HepG2 (cell line): ENCODE results near the gene RASL12. TPM values are rescaled to one million over a fixed set of nuclear protein-coding genes. Genes with fewer than 3 reads are reported as not detected.

ENCODE experiments used
- DRAP1 ChIP-seq: IDR thresholded peaks from 2 replicates; pipeline ENCODE4 v1.6.1; 2016; ENCODE audit warnings: missing genetic modification reagents, missing compliant biosample characterization
- FLYWCH1 ChIP-seq: sonication (generic); formaldehyde crosslinking; IDR thresholded peaks from 2 replicates; pipeline ENCODE4 v1.8.1; 2023; ENCODE audit warnings: mild to moderate bottlenecking, missing genetic modification reagents
- KDM5A ChIP-seq: fragments of 200-600 bp; sonication (generic); IDR thresholded peaks from 2 replicates; pipeline ENCODE4 v1.7.0; 2018; ENCODE audit warnings: antibody characterized with exemption, mild to moderate bottlenecking, low read length, borderline replicate concordance
- KMT2A ChIP-seq: sonication (generic); formaldehyde crosslinking; IDR thresholded peaks from 2 replicates; pipeline ENCODE4 v1.4.0; 2020; ENCODE audit warnings: missing genetic modification reagents
- MEF2D ChIP-seq: sonication (generic); formaldehyde crosslinking; IDR thresholded peaks from 2 replicates; pipeline ENCODE4 v1.5.1; 2020; ENCODE audit warnings: mild to moderate bottlenecking, missing genetic modification reagents
- MYPOP ChIP-seq: sonication (generic); formaldehyde crosslinking; IDR thresholded peaks from 2 replicates; pipeline ENCODE4 v1.8.1; 2023; ENCODE audit warnings: mild to moderate bottlenecking, moderate library complexity, missing genetic modification reagents
- NCOA2 ChIP-seq: sonication (generic); formaldehyde crosslinking; IDR thresholded peaks from 2 replicates; pipeline ENCODE4 v1.8.0; 2022; ENCODE audit warnings: inconsistent platforms
- TBX2 ChIP-seq: sonication (generic); formaldehyde crosslinking; IDR thresholded peaks from 2 replicates; pipeline ENCODE4 v1.5.0; 2020; ENCODE audit warnings: missing genetic modification reagents, mild to moderate bottlenecking, borderline replicate concordance
- TMF1 ChIP-seq: sonication (generic); formaldehyde crosslinking; IDR thresholded peaks from 2 replicates; pipeline ENCODE4 v1.8.1; 2022; ENCODE audit warnings: low read depth, missing genetic modification reagents
- TOPORS ChIP-seq: sonication (generic); formaldehyde crosslinking; IDR thresholded peaks from 2 replicates; pipeline ENCODE4 v1.8.0; 2023; ENCODE audit warnings: mild to moderate bottlenecking, missing genetic modification reagents
- TRIM22 ChIP-seq: fragments of 450-650 bp; IDR thresholded peaks from 2 replicates; pipeline ENCODE4 v1.6.1; 2017
- ZBTB39 ChIP-seq: sonication (generic); formaldehyde crosslinking; IDR thresholded peaks from 2 replicates; pipeline ENCODE4 v1.5.0; 2020; ENCODE audit warnings: missing genetic modification reagents
- ZEB1 ChIP-seq: IDR thresholded peaks from 2 replicates; pipeline ENCODE4 v1.6.1; 2012; ENCODE audit warnings: mild to moderate bottlenecking, low read depth, inconsistent platforms; ENCODE audit not compliant: insufficient replicate concordance
- ZKSCAN5 ChIP-seq: sonication (generic); formaldehyde crosslinking; IDR thresholded peaks from 2 replicates; pipeline ENCODE4 v1.5.1; 2020; ENCODE audit warnings: mild to moderate bottlenecking, missing genetic modification reagents
- ZMAT5 ChIP-seq: sonication (generic); formaldehyde crosslinking; IDR thresholded peaks from 2 replicates; pipeline ENCODE4 v1.5.0; 2020; ENCODE audit warnings: mild to moderate bottlenecking, low read depth, missing genetic modification reagents, borderline replicate concordance
- ZNF143 ChIP-seq: sonication (generic); formaldehyde crosslinking; IDR thresholded peaks from 2 replicates; pipeline ENCODE4 v1.4.0; 2020; ENCODE audit warnings: missing genetic modification reagents
- ZNF24 ChIP-seq: fragments of 450-650 bp; IDR thresholded peaks from 2 replicates; pipeline ENCODE4 v1.6.1; 2017; ENCODE audit warnings: antibody characterized with exemption, mild to moderate bottlenecking
- ZNF496 ChIP-seq: sonication (generic); formaldehyde crosslinking; IDR thresholded peaks from 2 replicates; pipeline ENCODE4 v1.8.1; 2023; ENCODE audit warnings: mild to moderate bottlenecking, moderate library complexity, missing genetic modification reagents; ENCODE audit not compliant: insufficient replicate concordance
- ZNF557 ChIP-seq: sonication (generic); formaldehyde crosslinking; IDR thresholded peaks from 2 replicates; pipeline ENCODE4 v1.4.0; 2020; ENCODE audit warnings: missing genetic modification reagents
- ZNF609 ChIP-seq: sonication (generic); formaldehyde crosslinking; IDR thresholded peaks from 2 replicates; pipeline ENCODE4 v1.4.0; 2020; ENCODE audit warnings: mild to moderate bottlenecking, missing genetic modification reagents, borderline replicate concordance
- polyA plus RNA-seq, 8 experiments: library from polyadenylated mRNA; depleted of rRNA in 3 of 8; stranded (reverse) in 7 of 8; unstranded in 1 of 8; fragments of >200 nt; fragmentation: Illumina TruSeq in 4 of 8; extraction: Trizol in 4 of 8; gene quantifications; 2 replicates each; pipeline versions ENCODE4 v1.2.1 to v1.2.3, GENCODE V29; 2011 to 2016; ENCODE audit warnings: low read depth in 4 of 8, missing spikeins in 1 of 8, mixed read lengths in 1 of 8; ENCODE audit not compliant: insufficient read depth in 1 of 8
- total RNA-seq, 5 experiments: library from RNA; depleted of rRNA; stranded (reverse); fragments of >200 nt; fragmentation: Illumina TruSeq; extraction: Trizol; gene quantifications; 2 replicates each; pipeline ENCODE4 v1.2.3, GENCODE V29; 2016; ENCODE audit warnings: low read depth in 1 of 5

RASL12 gene
- total and polyA plus RNA-seq, 2 of the 13 experiments (the other 11 are each of a cell fraction or from before 2014, with no cell fraction given), result 0.16 to 0.55 TPM

GRCh38 chr15:65056868-65057548 is 10.8 kb downstream of the RASL12 start (continued):
- TF ChIP-seq MYPOP (CRISPR knock-in tag), result no peak
- no peak for TF ChIP-seq ZMAT5 (CRISPR knock-in tag)
- no peak for TF ChIP-seq FLYWCH1 (CRISPR knock-in tag)
- TF ChIP-seq KDM5A, result no peak
- TF ChIP-seq ZNF24, result no peak; the same call in 1 of the 2 replicates
- TF ChIP-seq TOPORS (CRISPR knock-in tag), result no peak
- TF ChIP-seq DRAP1 (CRISPR knock-in tag), result peak; percentile 62; the same call in 1 of the 2 replicates
- TF ChIP-seq MEF2D (CRISPR knock-in tag), result peak; percentile 36; the same call in 1 of the 2 replicates
- peak; percentile 81 for TF ChIP-seq ZEB1
- TF ChIP-seq TMF1 (CRISPR knock-in tag), result no peak
- no peak for TF ChIP-seq ZKSCAN5
- TF ChIP-seq ZBTB39 (CRISPR knock-in tag), result no peak
- no peak for TF ChIP-seq ZNF496
- TF ChIP-seq TBX2, result peak; percentile 82
- peak; percentile 78; the same call in 1 of the 2 replicates for TF ChIP-seq NCOA2 (CRISPR knock-in tag)
- TF ChIP-seq TRIM22, result no peak
- TF ChIP-seq ZNF609 (CRISPR knock-in tag), result 0 out of 2 replicates have a peak, but pooled peaks have one; percentile 67
- no peak for TF ChIP-seq ZNF143 (CRISPR knock-in tag)
- 0 out of 2 replicates have a peak, but pooled peaks have one; percentile 35 for TF ChIP-seq KMT2A (CRISPR knock-in tag)
- TF ChIP-seq ZNF557 (CRISPR knock-in tag), result no peak
